ENCODE measurements around the gene INPP5K. TPM values are rescaled to one million over a fixed set of nuclear protein-coding genes. Genes with fewer than 3 reads are reported as not detected.
"Not testable (repeated sequence)": the region's sequence is repeated elsewhere in the genome, so short reads cannot be mapped to it uniquely, and the experiment has no call there.

Gene INPP5K
- total RNA-seq: 10 to 100 TPM; 23.0 to 39.1 (median 28.3) TPM
- polyA plus RNA-seq: 10 to 100 TPM; 27.7 to 33.8 TPM
- long read RNA-seq, donor 1, transcript INPP5K-204 (12 exons, 2,988 nt): major isoform, 106 of 175 reads
- long read RNA-seq, donor 1, partial matches to known transcripts: 19 of 175 reads
- long read RNA-seq, donor 1, other reads (novel, unspliced or antisense): 48 of 175 reads
- long read RNA-seq, donor 2, partial matches to known transcripts: 0 of 5 reads
- long read RNA-seq, donor 2, other reads (novel, unspliced or antisense): 0 of 5 reads
- long read RNA-seq, donor 3, transcript INPP5K-204 (12 exons, 2,988 nt): major isoform, 43 of 76 reads
- long read RNA-seq, donor 3, partial matches to known transcripts: 14 of 76 reads
- long read RNA-seq, donor 3, other reads (novel, unspliced or antisense): 18 of 76 reads

- no peaks in the 10 kb centered on the region for H3K27me3 ChIP-seq
- peak within 1 kb of the TSS; percentile 98 for H3K4me3 ChIP-seq
- no peaks in the 10 kb centered on the region for H3K9me3 ChIP-seq
- TF ChIP-seq POLR2A (IDR thresholded peaks at IDR 0.05) (peak; percentile 54), CTCF (IDR thresholded peaks at IDR 0.05) (peak in 2 of 3 donors; percentile 40 to 41), EP300 (IDR thresholded peaks at IDR 0.05) (peak; percentile 43)
- 0 to 1% (median 1%) methylated on average over 48 to 91 of the region's 91 CpGs for WGBS, 3 donors
- intact Hi-C loops (cut with DNase I): loop anchor here (2.0 to 10.0 kb wide), 5 partner anchors 62 to 242 kb away; partner anchors contain the start of genes BHLHA9 (in 1 of the 4), CRK (in 1 of the 4) and TRARG1 (in 1 of the 4)
- H3K27ac ChIP-seq: peak within 1 kb of the TSS; percentile 71 to 87
- DNase-seq: peak; percentile 97 to 99 (median 98)
- H3K4me1 ChIP-seq (ENCODE audit: insufficient read depth): peaks cover 2% of the 10 kb centered on the region
- no peaks in the 10 kb centered on the region for H3K36me3 ChIP-seq
These were observed at the start of gene INPP5K for GRCh38 chr17:1516388-1517161. TSS of gene INPP5K (minus strand) at chr17:1516612. CDS start at chr17:1516499, 113 bp downstream.

GRCh38 chr17:1565877-1566276 is 49.5 kb upstream of the INPP5K start:
- no peak overlapping the region for H3K27ac ChIP-seq
- H3K4me1 ChIP-seq (ENCODE audit: insufficient read depth): peaks cover 7% of the 10 kb centered on the region
- no peak for DNase-seq
- no peaks in the 10 kb centered on the region for H3K27me3 ChIP-seq
- H3K4me3 ChIP-seq: no peak overlapping the region
- H3K9me3 ChIP-seq: no peaks in the 10 kb centered on the region
- 29 to 38% (median 32%) methylated on average over 6 of the region's 6 CpGs for WGBS, 3 donors
- TF ChIP-seq EP300 (IDR thresholded peaks at IDR 0.05): no peak
- TF ChIP-seq POLR2A (IDR thresholded peaks at IDR 0.05): no peak
- TF ChIP-seq CTCF (IDR thresholded peaks at IDR 0.05): no peak
- no peaks in the 10 kb centered on the region for H3K36me3 ChIP-seq
- intact Hi-C loops (cut with DNase I): no loop called here

- intact Hi-C loops (cut with DNase I): no loop called here
- H3K4me3 ChIP-seq: no peak overlapping the region
- H3K27ac ChIP-seq: no peak overlapping the region
- 58 to 63% (median 61%) methylated on average over 19 of the region's 19 CpGs for WGBS, 3 donors
- H3K9me3 ChIP-seq: no peaks in the 10 kb centered on the region
- H3K27me3 ChIP-seq: no peaks in the 10 kb centered on the region
- peaks cover 9% of the 10 kb centered on the region for H3K4me1 ChIP-seq (ENCODE audit: insufficient read depth)
- peak in 1 of 5 donors; percentile 31 for DNase-seq
- no peaks in the 10 kb centered on the region for H3K36me3 ChIP-seq
- TF ChIP-seq EP300 (IDR thresholded peaks at IDR 0.05) (no peak), CTCF (IDR thresholded peaks at IDR 0.05) (no peak), POLR2A (IDR thresholded peaks at IDR 0.05) (no peak)
These were observed 47.6 kb upstream of the INPP5K start for GRCh38 chr17:1563786-1564613.

GRCh38 chr17:1563471-1563785 is 47.0 kb upstream of the INPP5K start:
- H3K4me1 ChIP-seq (ENCODE audit: insufficient read depth); intact Hi-C loops (cut with DNase I); H3K27me3 ChIP-seq; DNase-seq; H3K36me3 ChIP-seq; H3K4me3 ChIP-seq; H3K9me3 ChIP-seq; H3K27ac ChIP-seq: not testable (repeated sequence)
- WGBS, 3 donors: 71 to 79% (median 75%) methylated on average over 15 of the region's 15 CpGs
